Spleen (tissue), 7 donors: ENCODE data around the gene SP6.

Experiments
- POLR2A ChIP-seq, 3 donors: fragments of 450-650 bp; IDR thresholded peaks; one replicate each; pipeline ENCODE4 v1.5.1; 2017; ENCODE audit warnings: antibody characterized with exemption in 3 of 3, mild to moderate bottlenecking in 1 of 3
- POLR2AphosphoS5 ChIP-seq, 3 donors: sonication (generic); formaldehyde crosslinking; IDR thresholded peaks; one replicate each; pipeline ENCODE4 v1.5.1; 2017; ENCODE audit warnings: antibody characterized with exemption in 3 of 3
- TF ChIP-seq, protein P1 (sequence below), 11 experiments: fragments of 200-600 bp in 7 of 11; fragments of 450-650 bp in 4 of 11; sonication (generic) in 4 of 11; IDR thresholded peaks in 8 of 11; conservative IDR thresholded peaks in 3 of 11; 1 replicate in 7 of 11; 2 replicates in 4 of 11; pipeline versions ENCODE4 v1.4.0 to v1.8.0; 2016 to 2021; ENCODE audit warnings: antibody characterized with exemption in 11 of 11, inconsistent platforms in 4 of 11, mild to moderate bottlenecking in 1 of 11
- donor health status: DM: no; HTN: no; CAD: no; lungs with moderate emphysema.
- donor health status: DM: no; HTN: no; CAD: no.
- donor health status: DM: no; HTN: no; CAD: no.

DNA sequence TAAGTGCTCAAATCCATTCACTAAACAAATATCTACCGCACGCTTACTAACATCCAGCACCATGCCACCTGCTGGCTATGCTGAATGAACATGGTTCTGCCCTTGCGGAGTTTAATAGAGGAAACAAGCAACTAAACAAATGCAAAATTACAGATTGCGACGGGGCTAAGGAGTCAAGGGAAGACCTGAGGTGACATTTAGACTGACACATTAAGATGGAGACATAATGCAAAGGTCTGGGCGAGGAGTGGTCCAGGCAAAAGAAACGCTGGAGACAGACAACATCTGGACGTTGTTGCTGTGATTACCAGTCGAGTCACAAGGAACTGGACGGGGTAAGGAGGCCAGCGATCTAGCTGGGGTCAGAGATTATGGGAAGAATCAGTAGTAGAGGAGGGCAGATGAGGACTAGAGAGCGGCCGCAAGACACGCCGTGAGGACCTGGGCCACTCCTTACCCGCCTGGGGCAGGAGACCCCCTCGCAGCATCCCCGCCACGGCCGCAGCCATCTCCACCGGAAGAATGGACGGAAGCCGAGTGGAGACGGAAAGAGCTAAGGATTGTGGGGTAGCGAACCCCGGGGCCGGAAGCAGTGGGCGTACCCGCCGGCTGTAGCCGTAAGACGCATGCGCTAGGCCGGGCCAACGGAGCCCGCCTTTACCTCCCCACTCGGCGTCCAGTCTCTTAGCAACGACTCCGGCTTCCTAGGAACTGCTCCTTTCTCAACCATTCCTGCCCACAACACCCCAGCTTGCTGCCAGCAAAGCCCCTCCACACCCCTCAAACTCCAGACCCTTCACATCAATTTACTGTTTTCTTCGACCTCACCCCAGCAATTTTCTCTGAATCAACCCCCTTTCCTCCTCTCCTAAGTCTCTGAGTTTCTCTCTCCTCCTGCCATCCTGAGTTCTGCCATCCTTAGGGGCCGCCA lies 19.7 kb downstream of the SP6 start, which contains the start of the genes LRRC46 and MRPL10:
- TF ChIP-seq, protein P1, sequence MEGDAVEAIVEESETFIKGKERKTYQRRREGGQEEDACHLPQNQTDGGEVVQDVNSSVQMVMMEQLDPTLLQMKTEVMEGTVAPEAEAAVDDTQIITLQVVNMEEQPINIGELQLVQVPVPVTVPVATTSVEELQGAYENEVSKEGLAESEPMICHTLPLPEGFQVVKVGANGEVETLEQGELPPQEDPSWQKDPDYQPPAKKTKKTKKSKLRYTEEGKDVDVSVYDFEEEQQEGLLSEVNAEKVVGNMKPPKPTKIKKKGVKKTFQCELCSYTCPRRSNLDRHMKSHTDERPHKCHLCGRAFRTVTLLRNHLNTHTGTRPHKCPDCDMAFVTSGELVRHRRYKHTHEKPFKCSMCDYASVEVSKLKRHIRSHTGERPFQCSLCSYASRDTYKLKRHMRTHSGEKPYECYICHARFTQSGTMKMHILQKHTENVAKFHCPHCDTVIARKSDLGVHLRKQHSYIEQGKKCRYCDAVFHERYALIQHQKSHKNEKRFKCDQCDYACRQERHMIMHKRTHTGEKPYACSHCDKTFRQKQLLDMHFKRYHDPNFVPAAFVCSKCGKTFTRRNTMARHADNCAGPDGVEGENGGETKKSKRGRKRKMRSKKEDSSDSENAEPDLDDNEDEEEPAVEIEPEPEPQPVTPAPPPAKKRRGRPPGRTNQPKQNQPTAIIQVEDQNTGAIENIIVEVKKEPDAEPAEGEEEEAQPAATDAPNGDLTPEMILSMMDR (IDR thresholded peaks at IDR 0.05 in 8 of 11, conservative IDR thresholded peaks at IDR 0.05 in 3 of 11) = peak in 3 of 11 experiments; percentile 3 to 21 (median 20)
- peak in 2 of 3 donors; percentile 63 to 67 for TF ChIP-seq POLR2A (IDR thresholded peaks at IDR 0.05)
- peak; percentile 98 to 99 (median 99) for TF ChIP-seq POLR2AphosphoS5 (IDR thresholded peaks at IDR 0.05)
